Activated T-helper 1 cell treated with anti-CD3 and anti-CD28 coated beads, Interleukin-2, amount 50 U/mL, for 16 hours (primary cell): Measurements from ENCODE around the gene ZFAND6.

Experiments used
- DNase-seq, 2 donors: peaks; one replicate each; pipeline ENCODE4 v3.0.0-alpha.2; 2020; ENCODE audit warnings: low read depth in 1 of 2, low spot score in 1 of 2

Gene ZFAND6

GRCh38 chr15:80049046-80049445 is 10.4 kb upstream of the ZFAND6 start:
- DNase-seq: no peak

DNA sequence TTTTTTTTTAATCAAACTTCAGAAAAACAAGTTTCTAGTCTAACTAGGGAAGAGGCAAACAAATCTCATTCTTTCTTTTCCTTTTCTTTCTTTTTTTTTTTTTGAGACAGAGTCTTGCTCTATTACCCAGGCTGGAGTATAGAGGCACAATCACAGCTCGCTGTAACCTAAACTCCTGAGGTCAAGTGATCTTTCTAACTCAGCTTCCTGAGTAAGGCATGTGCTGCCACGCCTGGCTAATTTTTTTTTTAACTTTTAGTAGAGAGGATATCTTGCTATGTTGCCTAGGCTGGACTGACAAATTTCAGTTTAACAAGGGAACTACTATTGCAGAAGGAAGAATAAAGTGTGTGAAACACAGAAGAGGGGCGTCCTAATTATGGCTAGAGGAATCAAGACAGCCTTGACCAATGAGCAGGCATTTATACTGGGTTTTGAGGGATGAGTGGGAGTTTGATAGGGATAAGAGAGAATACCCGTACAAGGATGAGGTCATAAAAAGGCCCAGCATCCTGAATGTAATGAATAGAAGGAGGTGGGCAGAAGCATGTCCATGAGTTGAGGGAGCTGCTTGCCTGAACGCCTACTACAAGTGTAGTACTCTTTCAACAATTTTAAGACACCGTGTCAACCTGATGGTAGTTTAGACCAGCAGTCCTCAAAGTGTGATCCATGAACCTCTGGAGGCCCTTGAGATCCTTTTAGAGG is 6.7 kb upstream of the ZFAND6 start:
- no peak for DNase-seq

DNA sequence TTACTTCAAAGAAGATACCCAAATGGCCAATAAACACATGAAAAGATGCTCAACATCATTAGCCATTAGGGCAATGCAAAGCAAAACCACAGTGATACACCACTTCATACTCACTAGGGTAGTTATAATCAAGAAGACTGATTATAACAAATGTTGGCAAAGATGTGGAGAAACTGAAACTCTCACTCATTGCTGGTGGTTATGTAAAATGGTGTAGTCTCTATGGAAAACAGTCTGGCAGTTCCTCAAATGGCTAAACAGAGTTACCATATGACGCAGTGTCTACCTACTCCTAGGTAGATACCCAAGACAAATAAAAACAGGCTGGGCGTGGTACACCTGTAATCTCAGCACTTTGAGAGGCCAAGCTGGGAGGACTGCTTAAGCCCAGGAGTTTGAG is 3.5 kb upstream of the ZFAND6 start:
- DNase-seq: no peak

DNA sequence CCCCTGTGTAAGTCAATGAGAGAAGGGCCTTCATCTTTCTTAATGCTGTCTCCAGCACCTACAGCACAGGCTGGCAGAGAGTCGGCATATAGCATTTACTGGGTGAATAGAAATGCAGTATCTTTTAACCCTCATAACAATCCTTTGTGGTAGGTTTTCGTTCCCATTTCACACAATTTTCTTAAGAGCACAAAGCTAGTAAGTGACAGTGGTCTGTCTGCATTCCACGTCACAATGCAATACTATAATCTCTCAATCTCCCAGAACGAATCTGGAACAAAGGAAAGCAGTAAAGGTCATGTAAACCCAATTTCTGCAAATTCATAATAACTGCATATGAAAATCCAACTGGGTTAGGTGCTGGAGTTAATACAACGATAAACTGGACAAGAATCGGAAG is 1.4 kb upstream of the ZFAND6 start:
- DNase-seq: no peak

GRCh38 chr15:80059786-80060355 is 395 bp downstream of the ZFAND6 start:
- DNase-seq: peak; percentile 11 to 66

DNA sequence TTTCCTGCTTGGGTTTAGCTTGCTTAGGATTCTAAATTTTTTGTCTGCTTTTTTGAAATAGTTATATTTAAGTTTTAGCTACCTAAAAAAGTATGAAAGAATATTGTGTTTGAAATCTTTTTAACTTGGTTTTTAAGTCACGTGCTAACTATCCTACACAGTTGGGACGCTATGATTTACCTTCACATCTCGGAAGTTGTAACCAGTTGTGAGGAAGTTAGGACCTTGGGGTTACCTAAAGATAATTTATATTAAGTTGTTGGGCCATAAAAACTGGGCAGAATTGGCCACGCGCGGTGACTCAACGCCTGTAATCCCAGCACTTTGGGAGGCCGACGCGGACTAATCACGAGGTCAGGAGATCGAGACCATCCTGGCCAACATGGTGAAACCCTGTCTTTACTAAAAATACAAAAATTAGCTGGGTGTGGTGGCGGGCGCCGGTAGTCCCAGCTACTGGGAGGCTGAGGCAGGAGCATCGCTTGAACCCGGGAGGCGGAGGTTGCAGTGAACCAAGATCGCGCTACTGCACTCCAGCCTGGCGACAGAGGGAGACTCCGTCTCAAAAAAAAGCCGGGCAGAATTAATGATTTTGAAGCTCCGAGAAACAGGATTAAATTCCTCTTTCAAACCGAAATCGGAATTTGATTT is 1.0 kb downstream of the ZFAND6 start:
- peak in 1 of 2 donors; percentile 0 for DNase-seq

DNA sequence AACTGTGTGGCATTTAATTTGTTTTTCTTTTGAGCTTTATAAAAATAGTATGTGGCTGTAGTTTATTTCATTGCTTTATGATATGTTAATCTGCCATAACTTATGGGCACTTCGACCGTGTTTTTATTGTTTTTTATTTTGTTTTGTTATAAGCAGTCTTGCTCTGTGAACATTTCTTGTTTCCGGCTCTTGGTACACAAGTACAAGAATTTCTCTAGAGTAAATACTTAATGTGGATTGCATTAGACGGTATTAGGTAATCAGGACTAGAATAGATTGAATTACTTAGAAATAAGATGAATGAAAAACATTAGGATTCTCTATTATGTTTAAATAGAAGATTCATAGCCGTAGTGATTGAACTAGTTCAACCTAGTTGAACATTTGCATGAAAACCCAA is 2.1 kb downstream of the ZFAND6 start:
- DNase-seq: no peak

DNA sequence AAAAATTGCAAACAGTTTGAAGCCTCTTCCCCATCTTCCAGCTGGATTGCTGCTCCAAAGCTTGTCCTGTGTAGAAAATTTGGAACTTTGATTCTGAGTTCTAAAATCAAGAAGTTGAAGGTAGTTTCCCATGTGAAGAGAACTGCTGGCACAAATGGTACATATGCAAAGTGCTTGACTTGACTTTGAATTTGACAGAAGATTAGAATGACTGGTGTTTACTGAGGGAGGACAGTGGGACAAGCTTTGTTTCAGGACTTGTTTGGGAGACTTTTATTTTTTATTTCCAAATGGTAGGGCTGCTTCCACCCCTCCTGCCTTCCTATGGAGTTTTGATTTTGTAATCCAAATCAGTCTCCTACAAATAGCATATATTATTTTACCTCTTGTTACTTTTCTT is 7.4 kb downstream of the ZFAND6 start:
- DNase-seq: no peak

DNA sequence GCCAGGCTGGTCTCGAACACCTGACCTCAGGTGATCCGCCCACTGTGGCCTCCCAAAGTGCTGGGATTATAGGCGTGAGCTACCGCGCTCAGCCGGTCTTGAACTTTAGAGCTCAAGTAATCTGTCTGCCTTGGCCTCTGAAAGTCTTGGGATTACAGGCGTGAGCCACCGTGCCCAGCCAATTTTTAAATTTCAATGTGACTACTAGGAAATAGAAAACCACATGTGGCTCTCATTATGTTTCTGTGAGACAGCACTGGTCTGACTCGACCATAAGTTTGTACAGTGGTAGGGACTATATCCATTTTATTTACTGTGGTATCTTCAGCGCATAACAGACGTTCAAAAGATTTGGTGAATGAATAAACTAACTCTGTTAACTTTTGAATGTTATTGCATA is 9.1 kb downstream of the ZFAND6 start:
- DNase-seq: no peak

GRCh38 chr15:80070840-80071239 is 11.4 kb downstream of the ZFAND6 start:
- DNase-seq: no peak

- DNase-seq: no peak
These were observed 12.2 kb downstream of the ZFAND6 start for GRCh38 chr15:80071652-80072051.

- DNase-seq: no peak
These were observed 13.0 kb downstream of the ZFAND6 start for GRCh38 chr15:80072285-80072994.

DNA sequence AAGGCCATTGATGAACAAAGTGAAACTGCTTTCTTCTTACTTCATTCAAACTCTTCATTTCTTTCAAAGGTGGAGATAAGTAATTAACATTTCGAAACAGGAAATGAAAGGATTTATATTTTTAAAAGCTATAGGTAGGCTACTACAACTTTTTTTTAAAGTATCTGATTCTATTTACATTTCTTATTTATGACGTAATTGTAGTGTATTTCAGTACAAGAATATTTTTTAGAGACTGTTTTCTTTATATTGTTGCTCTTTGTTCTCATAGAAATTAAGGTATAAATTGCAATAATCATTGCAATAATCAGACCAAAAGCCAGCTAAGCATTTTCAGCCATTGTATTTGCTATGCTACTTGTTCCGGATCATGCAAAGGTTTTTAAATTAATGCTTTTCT is 13.7 kb downstream of the ZFAND6 start:
- no peak for DNase-seq

DNA sequence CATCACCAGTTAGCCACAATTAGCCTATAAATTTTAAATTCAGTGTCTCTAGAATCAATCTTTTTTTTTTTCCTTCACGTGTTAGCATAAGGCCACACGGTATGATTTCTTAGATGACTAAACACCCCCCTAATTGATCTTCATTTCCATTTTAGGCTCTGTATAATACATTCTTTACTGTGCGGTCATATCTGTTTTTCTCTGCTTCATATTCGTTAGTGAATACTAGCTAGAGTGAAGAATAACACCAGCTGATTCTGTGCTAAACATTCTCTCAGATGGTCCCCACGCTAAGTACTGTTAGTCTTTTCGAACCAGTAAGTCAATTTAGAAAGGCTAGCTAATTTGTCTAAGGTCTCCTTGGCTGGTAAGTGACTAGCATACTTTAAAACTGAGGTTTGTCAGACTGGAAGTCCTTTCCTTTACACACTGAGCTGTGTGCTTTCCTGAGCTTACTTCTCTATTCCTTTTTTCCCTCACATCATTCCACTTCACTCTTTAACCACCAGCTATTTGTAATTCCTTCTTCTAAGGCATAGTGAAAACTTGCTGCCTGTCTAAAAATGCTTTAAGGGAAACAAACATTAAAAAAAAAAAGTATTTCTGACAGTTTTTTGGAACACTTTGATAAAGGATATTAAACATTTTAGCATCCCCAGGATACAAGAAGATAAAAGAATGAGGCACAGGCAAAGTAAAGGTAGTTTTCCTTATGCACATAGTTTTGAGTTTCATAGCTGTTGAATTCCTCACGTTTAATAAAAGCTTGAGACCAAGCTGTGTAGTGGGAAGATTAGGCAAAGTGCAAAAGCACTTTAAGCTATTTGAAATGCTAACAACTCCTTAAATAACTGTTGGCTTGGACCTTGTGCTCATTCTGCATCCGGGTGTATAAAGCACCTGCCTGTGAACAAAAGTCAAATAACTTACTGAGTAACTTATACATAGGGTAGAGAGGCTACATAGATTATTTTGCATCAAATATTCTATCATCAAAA is 17.1 kb downstream of the ZFAND6 start:
- no peak for DNase-seq

DNA sequence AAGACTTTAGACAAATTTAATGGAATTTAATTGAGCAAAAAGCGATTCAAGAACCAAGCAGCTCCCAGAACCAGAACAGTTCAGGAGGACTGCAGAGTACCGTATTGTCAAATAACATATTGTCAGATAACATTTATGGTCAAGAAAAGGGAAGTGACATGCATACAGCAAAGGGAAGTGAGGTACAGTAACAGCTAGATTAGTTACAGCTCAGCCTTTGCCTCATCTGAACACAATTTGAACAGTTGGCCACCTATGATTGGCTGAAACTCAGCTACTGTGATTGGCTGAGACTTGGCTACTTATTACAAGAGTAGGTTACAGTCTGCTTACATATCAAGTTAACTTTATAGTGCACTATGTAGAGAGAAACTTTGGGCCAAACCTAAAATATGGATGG is 21.9 kb downstream of the ZFAND6 start:
- DNase-seq: no peak

DNA sequence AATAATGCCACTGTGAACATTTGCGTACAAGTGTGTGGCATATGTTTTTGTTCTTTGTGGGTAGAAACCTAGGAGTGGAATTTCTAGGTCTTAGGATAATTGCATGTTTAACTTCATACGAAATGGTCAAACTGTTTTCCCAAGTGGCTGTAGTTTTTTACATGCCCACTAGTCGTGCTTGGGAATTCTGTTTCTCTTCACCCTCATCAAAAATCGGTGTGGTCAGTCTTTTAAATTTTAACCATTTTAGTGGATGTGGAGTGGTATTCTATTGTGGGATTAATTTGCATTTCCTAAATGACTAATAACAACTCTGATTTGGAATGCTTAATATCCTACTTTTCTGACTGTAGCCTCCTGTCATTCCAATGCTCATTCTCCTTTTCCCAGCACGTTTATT is 27.6 kb downstream of the ZFAND6 start:
- DNase-seq: no peak

DNA sequence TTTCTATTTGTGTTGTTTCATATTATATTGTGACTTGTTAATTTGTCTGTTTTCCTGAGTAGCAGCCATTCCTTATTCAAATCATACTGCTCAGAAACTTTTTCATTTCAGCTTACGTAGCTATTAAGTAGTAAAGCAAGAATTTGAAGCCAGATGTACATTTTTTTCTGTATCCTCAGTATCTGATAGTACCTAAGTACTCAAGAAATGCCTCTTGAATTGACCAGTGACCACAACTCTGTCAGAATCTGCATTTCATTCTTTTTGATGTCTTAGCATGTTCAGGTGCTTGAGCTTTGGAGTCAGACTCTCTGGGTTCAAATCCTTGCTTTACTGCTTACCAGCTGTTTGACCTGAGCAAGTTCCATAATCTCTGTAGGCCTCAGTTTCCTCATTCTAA is 30.6 kb downstream of the ZFAND6 start:
- no peak for DNase-seq

DNA sequence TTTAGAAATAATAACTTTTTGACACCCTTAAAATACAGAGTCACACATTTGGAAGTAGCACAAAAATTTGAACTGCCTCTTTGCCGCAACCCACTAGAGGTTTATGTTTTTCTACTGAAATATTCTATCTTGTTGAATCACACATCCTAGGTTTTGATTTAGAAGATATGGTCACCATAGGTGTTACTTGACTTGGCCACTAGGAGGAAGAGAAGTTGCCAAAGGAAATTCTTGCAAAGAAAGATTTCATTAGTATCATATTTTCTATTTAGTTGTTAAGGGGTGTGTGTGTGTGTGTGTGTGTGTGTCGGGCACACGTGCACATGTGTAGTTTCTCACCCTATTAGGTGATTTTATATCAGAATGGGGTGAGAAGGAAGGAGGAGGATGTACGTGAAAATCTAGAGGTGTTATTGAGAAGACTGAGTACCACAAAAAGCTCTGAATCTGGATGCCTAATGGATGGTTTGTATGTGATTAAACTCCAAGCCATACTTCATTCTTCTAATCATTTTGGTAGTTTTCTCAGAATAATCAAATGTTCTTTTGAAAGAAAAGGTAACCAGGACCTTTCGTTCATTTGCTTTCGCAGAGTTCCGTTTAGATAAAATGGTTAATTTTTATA is 31.5 kb downstream of the ZFAND6 start:
- DNase-seq: no peak

GRCh38 chr15:80093854-80094418 is 34.5 kb downstream of the ZFAND6 start:
- DNase-seq: no peak

- no peak for DNase-seq
These were observed 36.0 kb downstream of the ZFAND6 start for GRCh38 chr15:80095511-80095910.
